ENCODE data around the gene UNC5CL.

UNC5CL gene

GRCh38 chr6:41046084-41046483 is 7.1 kb upstream of the UNC5CL start:
- DNase-seq (ENCODE audit: low spot score): no peak
- no peak for TF ChIP-seq CTCF (IDR thresholded peaks at IDR 0.05; ENCODE audit: extremely low read depth, missing control alignments)

- TF ChIP-seq CTCF (IDR thresholded peaks at IDR 0.05; ENCODE audit: extremely low read depth, missing control alignments): no peak
- no peak for DNase-seq (ENCODE audit: low spot score)
Observed at GRCh38 chr6:41045664-41046063, 6.6 kb upstream of the UNC5CL start.

- no peak for DNase-seq (ENCODE audit: low spot score)
- no peak for TF ChIP-seq CTCF (IDR thresholded peaks at IDR 0.05; ENCODE audit: extremely low read depth, missing control alignments)
Observed at GRCh38 chr6:41043151-41043550, 4.1 kb upstream of the UNC5CL start.

GRCh38 chr6:41042226-41043055 is 3.4 kb upstream of the UNC5CL start, which contains the start of gene TSPO2:
Gene TSPO2, plus strand, starts transcription at chr6:41042467. Its CDS starts 519 bp downstream, at chr6:41042986.
- no peak for TF ChIP-seq CTCF (IDR thresholded peaks at IDR 0.05; ENCODE audit: extremely low read depth, missing control alignments)

GRCh38 chr6:41040940-41041536 is 2.0 kb upstream of the UNC5CL start:
- DNase-seq (ENCODE audit: low spot score): no peak

More at GRCh38 chr6:41042226-41043055, 3.4 kb upstream of the UNC5CL start, which contains the start of gene TSPO2:
- no peak for DNase-seq (ENCODE audit: low spot score)

GRCh38 chr6:41040101-41040939 is 1.3 kb upstream of the UNC5CL start:
- no peak for TF ChIP-seq CTCF (IDR thresholded peaks at IDR 0.05; ENCODE audit: extremely low read depth, missing control alignments)
- DNase-seq (ENCODE audit: low spot score): no peak

More at GRCh38 chr6:41040940-41041536, 2.0 kb upstream of the UNC5CL start:
- no peak for TF ChIP-seq CTCF (IDR thresholded peaks at IDR 0.05; ENCODE audit: extremely low read depth, missing control alignments)
